ENCODE results near the gene TICAM1.

The TICAM1 gene

DNA sequence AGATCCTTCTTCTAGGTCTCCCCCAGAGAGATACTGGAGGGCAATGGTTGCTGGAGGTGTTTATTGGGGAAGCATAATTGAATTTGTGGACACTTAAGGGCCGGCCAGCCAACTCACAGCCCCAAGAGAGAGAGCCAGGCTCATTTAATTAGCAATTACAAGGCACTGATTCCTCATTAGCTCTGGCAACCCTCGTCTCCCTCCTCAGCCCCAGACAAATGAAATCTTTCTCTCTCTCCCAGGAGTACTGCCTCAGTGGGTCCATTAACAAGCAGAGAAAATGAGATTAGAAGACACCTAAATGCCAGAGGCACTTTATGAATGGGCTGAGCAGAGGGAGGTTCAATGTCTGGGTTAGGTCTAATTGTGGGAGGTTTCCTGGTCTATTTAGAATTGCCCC, 58.9 kb downstream of the TICAM1 start:
- TF ChIP-seq FOXM1 (IDR thresholded peaks at IDR 0.05; ENCODE audit: borderline replicate concordance) (no peak), TARDBP (IDR thresholded peaks at IDR 0.05) (no peak), L3MBTL2 (conservative IDR thresholded peaks at IDR 0.05) (no peak), HDGF (IDR thresholded peaks at IDR 0.05; ENCODE audit: borderline replicate concordance) (no peak), SP1 (IDR thresholded peaks at IDR 0.05) (no peak), NFRKB (IDR thresholded peaks at IDR 0.05) (no peak), SUZ12 (IDR thresholded peaks at IDR 0.05) (no peak), BHLHE40 (IDR thresholded peaks at IDR 0.05; ENCODE audit: borderline replicate concordance) (no peak), ARNT (IDR thresholded peaks at IDR 0.05) (no peak), ELF4 (IDR thresholded peaks at IDR 0.05) (no peak)
- TF ChIP-seq, protein P1, sequence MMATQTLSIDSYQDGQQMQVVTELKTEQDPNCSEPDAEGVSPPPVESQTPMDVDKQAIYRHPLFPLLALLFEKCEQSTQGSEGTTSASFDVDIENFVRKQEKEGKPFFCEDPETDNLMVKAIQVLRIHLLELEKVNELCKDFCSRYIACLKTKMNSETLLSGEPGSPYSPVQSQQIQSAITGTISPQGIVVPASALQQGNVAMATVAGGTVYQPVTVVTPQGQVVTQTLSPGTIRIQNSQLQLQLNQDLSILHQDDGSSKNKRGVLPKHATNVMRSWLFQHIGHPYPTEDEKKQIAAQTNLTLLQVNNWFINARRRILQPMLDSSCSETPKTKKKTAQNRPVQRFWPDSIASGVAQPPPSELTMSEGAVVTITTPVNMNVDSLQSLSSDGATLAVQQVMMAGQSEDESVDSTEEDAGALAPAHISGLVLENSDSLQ (IDR thresholded peaks at IDR 0.05), result no peak
- CTCF ChIA-PET, result no interaction called here

GRCh38 chr19:4768934-4769777, 62.4 kb downstream of the TICAM1 start:
- DNase-seq (ENCODE audit: extremely low spot score), result peak; percentile 90
- ChIA-PET POLR2A (no interaction called here), CTCF (interaction anchor here (0.6 kb wide), 1 partner anchor 13 kb away, joined by 4 read pairs; no protein-coding TSS in a partner anchor)
- TF ChIP-seq ARNT (IDR thresholded peaks at IDR 0.05) (no peak), L3MBTL2 (conservative IDR thresholded peaks at IDR 0.05) (no peak), LEF1 (IDR thresholded peaks at IDR 0.05; ENCODE audit: borderline replicate concordance) (no peak), TARDBP (IDR thresholded peaks at IDR 0.05) (peak; percentile 50; the same call in 1 of the 2 replicates), SP1 (IDR thresholded peaks at IDR 0.05) (no peak), NFRKB (IDR thresholded peaks at IDR 0.05) (0 out of 2 replicates have a peak, but pooled peaks have one; percentile 28)

More for the DNA sequence above, 58.9 kb downstream of the TICAM1 start:
- POLR2A ChIA-PET, result no interaction called here
- DNase-seq (ENCODE audit: extremely low spot score), result no peak

All from HEK293T (cell line).